NCI-H2081 treated with DMSO at 0.1 percent for 48 hours (cell line): ENCODE results near the gene KRTAP6-2.

ENCODE experiments used
- DNase-seq: peaks from one replicate; lab custom pipeline; 2025; lab: John Stamatoyannopoulos, UW

The KRTAP6-2 gene

DNA sequence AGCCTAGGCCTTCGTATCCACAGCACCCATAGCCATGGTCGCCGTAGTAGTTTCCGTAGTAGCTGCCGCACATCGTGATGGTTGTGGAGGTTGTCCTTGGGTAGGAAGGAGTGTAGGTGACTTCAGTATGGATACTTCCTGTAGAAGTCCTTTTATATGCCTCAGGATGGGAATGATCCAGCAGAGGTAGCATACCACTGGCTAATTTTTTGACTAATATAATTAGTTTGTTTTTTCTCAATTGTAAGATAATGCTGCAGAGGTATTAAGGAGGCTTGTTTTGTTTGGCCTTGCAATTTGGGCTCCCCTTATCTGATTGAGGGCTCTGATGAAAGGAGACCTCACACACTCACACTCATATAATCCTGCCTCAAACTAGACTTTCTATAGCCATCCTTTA is at the start of gene KRTAP6-2:
Gene KRTAP6-2, minus strand, starts transcription at position 101 of the 400 bp plus-strand sequence. Its CDS starts 28 bp downstream, at position 73.
- DNase-seq, result no peak

- DNase-seq, result no peak
Observed at GRCh38 chr21:30646904-30647414, 48.3 kb upstream of the KRTAP6-2 start.

GRCh38 chr21:30642564-30642963 is 43.9 kb upstream of the KRTAP6-2 start, which contains the start of gene KRTAP20-3:
Gene KRTAP20-3, plus strand, starts transcription at chr21:30642864.
- DNase-seq, result no peak

DNA sequence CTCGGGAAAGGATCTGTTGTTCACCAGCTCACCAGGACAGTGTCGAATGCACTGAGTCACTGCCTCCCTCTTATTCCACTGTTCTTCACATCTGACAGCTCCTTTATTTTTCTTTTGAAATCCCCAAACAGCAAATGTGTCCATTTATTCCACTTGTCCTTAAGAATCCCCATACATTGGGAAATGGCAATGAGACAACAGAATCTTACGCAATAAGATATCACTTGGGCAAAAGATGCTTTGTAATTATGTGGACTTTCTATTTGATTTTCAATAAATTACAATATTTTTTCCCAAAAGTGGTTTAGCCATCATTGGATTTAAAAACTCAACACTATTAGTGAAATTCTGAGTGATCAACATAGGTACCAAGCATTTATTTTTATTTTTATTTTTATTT is 40.0 kb upstream of the KRTAP6-2 start:
- no peak for DNase-seq

- DNase-seq, result no peak
Observed at GRCh38 chr21:30634906-30635305, 36.2 kb upstream of the KRTAP6-2 start, which contains the start of gene KRTAP20-2. Gene KRTAP20-2, plus strand, starts transcription at chr21:30635206. Its CDS starts 58 bp downstream, at chr21:30635264.

GRCh38 chr21:30629200-30629599 is 30.5 kb upstream of the KRTAP6-2 start:
- DNase-seq, result no peak

DNA sequence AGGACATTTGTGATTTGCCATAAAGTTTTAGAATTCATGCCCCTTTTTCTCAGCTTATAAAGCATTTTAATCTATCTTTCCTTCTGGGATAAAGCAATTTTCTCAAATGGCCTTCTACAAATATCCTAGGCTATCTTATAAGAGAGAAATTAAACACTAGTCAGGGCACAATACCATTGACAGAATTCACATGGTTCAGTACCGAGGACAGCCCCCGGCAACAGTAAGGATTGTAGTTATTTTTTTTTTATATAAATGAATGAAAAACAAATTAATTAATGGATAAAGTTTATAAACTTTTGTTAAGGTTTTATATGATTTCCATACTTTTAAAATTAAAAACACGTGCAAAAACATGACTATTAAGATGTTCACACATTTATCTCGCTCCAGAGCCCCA is 29.4 kb upstream of the KRTAP6-2 start:
- DNase-seq, result no peak

- no peak for DNase-seq
Observed at GRCh38 chr21:30625449-30626165, 26.9 kb upstream of the KRTAP6-2 start.

DNA sequence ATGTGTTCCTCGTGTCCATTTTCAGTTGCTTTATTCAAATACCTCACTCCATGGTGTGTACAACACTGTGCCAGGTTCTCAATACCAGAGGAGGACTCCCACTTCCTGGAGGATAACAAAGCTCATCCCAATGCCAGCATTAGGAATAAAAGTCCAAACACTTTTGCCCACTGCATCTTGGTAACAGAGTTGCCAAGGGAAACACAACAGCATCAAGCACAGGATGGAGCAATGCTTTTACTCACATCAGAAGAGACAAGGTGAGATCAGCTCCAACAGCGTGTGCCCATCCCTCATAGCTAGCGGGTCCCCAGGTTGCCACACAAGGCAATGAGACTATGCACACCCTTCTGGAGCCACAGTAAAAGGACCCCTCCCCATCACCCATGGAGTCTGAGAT is 24.7 kb upstream of the KRTAP6-2 start:
- no peak for DNase-seq

DNA sequence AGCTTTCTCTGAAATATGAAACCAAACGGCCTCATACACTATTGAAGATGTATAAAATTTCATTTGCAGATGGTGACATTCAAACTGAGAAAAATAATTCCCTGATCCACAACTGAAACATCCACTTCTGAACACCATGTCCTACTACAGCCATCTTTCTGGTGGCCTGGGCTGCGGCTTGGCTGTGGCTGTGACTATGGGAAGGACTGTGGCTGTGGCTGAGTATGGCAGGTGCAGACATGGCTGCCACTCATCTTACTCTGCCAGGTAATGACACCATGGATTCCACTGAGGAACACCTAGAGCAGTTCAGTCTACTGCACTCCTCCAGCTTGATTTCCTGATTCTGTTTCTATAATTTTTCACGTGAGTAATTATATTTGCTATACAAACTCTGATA is 21.8 kb upstream of the KRTAP6-2 start, which contains the start of gene KRTAP20-4:
Gene KRTAP20-4, plus strand, starts transcription at position 106 of the 400 bp plus-strand sequence.
- no peak for DNase-seq

GRCh38 chr21:30620080-30620479 is 21.4 kb upstream of the KRTAP6-2 start:
- no peak for DNase-seq

DNA sequence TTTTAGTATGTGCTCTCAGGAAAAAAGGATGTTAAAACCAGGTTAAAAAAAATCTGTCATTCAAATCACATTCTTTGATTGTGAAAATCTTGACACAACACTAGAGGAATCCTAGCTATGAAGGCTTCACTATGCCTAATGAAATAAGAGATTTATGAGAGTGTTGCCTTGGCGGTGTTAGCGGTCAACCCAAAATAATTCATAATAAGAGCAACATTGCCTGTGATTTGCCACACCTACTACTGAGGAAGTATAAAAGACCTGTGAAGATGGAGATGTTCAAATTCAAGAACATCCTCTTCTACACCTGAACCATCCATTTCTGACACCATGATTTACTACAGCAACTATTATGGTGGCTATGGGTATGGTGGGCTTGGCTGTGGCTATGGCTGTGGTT is 17.4 kb upstream of the KRTAP6-2 start, which contains the start of gene KRTAP20-1:
Gene KRTAP20-1, plus strand, starts transcription at position 301 of the 400 bp plus-strand sequence. Its CDS starts 30 bp downstream, at position 331.
- no peak for DNase-seq

DNA sequence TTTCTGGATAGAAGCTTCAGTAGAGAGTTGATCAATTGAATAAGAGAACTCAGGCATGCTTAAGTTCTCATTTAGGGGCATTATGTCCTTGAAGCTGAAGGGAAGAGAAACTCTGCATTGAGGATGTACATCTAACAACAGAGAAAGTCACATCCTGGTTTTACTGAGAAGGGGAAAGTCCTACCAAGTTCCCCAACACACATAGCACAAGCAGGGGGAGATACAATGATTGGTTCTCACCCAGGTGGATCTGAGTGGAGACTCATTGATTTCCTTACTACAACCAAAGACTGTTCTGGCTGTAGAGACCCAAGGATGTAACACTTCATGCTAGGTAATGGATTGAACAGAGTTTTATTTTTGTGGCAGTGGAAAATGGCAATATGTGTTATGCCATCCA is 16.5 kb upstream of the KRTAP6-2 start:
- DNase-seq, result no peak

- no peak for DNase-seq
Observed at GRCh38 chr21:30613836-30614235, 15.1 kb upstream of the KRTAP6-2 start, which contains the start of gene KRTAP6-1. Gene KRTAP6-1, minus strand, starts transcription at chr21:30613930. Its CDS starts 26 bp downstream, at chr21:30613904.

DNA sequence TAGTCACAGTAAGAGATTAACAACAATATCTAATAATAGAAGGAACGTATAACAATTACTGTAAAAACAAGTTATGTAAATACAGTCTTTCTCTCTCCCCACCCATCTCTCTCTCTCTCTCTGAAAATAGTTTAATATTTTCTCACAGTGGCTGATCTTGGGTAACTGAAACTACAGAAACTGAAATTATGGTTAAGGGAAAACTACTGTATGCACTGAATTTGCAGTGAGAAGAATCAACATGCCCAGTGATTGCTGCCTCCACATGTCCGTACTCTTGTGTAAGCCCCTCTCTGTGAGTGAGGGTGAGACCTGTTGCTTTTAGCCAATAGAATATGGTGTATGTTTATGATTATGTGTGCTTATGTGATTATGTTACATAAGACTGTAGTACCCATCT is 13.4 kb upstream of the KRTAP6-2 start:
- DNase-seq, result no peak

DNA sequence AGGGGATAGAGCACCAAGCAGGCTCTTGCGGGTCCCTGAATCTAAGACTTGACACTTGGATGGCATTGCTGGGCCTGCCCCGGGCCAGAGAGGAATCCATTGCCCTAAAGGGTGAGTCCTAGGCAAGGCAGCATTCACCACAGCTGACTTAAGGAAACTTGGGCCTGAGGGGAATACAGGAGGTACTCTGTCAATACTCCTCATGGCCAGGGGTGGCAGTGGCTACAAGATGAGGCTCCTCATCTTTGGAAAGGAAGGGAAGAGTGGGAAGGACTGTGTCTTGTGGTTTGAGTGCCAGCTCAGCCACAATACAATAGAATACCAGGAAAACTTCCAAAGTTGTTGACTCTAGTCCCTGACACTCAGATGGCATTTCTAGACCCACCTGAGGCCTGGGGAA is 7.3 kb upstream of the KRTAP6-2 start:
- DNase-seq, result no peak

GRCh38 chr21:30600787-30601186 is 2.1 kb upstream of the KRTAP6-2 start, which contains the start of gene KRTAP22-1:
Gene KRTAP22-1, plus strand, starts transcription at chr21:30601087.
- DNase-seq, result no peak

- no peak for DNase-seq
Observed at GRCh38 chr21:30592140-30592539, 6.6 kb downstream of the KRTAP6-2 start, which contains the start of gene KRTAP6-3. Gene KRTAP6-3, plus strand, starts transcription at chr21:30592440. Its CDS starts 6 bp downstream, at chr21:30592446.

DNA sequence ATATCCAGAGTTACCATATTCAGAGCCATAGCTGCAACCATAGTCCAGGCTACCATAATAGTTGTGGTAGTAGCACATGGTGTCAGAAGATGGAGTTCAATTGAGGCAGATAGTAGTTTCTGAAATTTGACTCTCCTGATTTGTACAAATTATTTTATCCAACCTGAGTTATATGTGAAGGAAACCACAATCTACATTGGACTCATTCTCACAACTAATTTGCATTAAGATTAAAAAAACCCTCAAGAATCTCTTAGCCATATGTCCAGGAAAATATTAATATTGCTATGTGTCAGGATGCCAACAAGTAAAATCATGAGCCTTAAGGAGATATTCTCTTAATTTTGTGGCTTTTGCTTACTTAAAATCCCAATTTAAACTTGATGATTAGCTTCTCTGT is 8.4 kb downstream of the KRTAP6-2 start, which contains the start of gene KRTAP22-2:
Gene KRTAP22-2, minus strand, starts transcription at position 101 of the 400 bp plus-strand sequence.
- no peak for DNase-seq

GRCh38 chr21:30582870-30583269 is 15.8 kb downstream of the KRTAP6-2 start:
- DNase-seq, result no peak

- no peak for DNase-seq
Observed at GRCh38 chr21:30580132-30580531, 18.6 kb downstream of the KRTAP6-2 start.

DNA sequence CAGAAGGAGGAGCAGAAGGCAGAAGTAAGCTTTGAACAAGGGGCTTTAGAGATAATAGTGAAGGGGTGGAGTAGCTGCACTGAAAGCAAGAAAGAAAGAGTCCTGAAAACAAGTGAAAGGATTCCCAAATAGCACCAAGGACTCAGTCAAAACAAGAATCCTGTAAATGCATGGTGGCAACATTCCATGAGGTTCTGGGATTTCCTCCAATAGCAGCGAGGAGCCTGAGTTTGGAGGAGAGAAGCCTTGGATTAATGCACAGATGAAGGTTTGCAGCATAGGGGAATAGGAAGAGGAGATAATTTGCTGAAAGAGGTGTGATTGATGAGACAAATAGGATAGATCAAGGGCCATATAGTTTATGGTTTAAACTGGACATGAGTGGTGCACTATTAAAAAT is 19.4 kb downstream of the KRTAP6-2 start:
- DNase-seq, result no peak

DNA sequence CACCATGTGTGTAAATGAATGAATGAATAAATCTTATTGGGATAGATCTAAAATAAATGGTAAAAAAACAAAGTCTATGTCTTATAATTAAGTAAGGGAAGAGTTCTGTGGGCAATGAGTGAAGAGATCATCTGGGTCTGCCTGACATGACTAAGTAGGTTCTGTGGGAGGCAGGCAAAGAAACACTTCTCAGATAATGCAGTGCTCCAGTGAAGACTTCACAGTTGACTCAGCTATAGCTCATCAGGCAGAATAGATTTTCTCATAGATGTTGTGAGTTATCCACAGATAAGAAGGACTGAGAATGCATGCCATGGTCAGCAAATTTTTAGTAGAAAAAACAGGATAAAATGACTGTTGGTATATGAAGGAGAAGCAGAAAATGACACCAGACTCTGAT is 20.9 kb downstream of the KRTAP6-2 start:
- no peak for DNase-seq
